B cell (primary cell): Measurements from ENCODE around the gene IMMP2L. TPM values are rescaled to one million over a fixed set of nuclear protein-coding genes. Genes with fewer than 3 reads are reported as not detected.

Experiments used
- ATAC-seq: fragments of 200-7000 bp; cut with Tn5 transposase; one replicate; pipeline ENCODE4 v1.10.0; 2021; ENCODE audit warnings: low read depth, mild to moderate bottlenecking, moderate number of reproducible peaks, moderate library complexity
- CTCF ChIA-PET: fragments of 350-600 bp; sonication (Branson Sonifier 250); formaldehyde crosslinking; loops from one replicate; lab custom pipeline; 2021; ENCODE audit warnings: antibody characterized with exemption, inconsistent platforms; lab: Charles Lee
- POLR2A ChIA-PET: fragments of 350-600 bp; sonication (Branson Sonifier 250); formaldehyde crosslinking; loops from one replicate; lab custom pipeline; 2021; ENCODE audit warnings: antibody characterized with exemption; lab: Charles Lee
- DNase-seq: peaks from one replicate; pipeline ENCODE4 v3.0.0; 2013
- H2AFZ ChIP-seq: 2 replicates; pipeline ENCODE4 v1.6.1; 2012; ENCODE audit warnings: mild to moderate bottlenecking, low read depth, low read length; ENCODE audit not compliant: insufficient read depth, poor library complexity, severe bottlenecking
- H3K27ac ChIP-seq, 2 donors: 1 replicate in 1 of 2; 2 replicates in 1 of 2; pipeline ENCODE4 v1.5.1; 2012 to 2013; ENCODE audit warnings: low read length in 2 of 2, mild to moderate bottlenecking in 2 of 2, moderate library complexity in 1 of 2
- H3K27me3 ChIP-seq, 4 experiments: fragments of 200-600 bp in 1 of 4; sonication (generic) in 1 of 4; replicated peaks in 1 of 4; 1 replicate in 2 of 4; 2 replicates in 2 of 4; pipeline versions ENCODE4 v1.6.1 to v1.7.0; 2013 to 2016; ENCODE audit warnings: low read length in 3 of 4, mild to moderate bottlenecking in 2 of 4, mixed read lengths in 1 of 4, moderate library complexity in 1 of 4; ENCODE audit not compliant: insufficient read depth in 4 of 4, control insufficient read depth in 3 of 4; ENCODE audit errors: control extremely low read depth in 1 of 4
- H3K36me3 ChIP-seq, 2 experiments: replicated peaks in 1 of 2; 1 replicate in 1 of 2; 2 replicates in 1 of 2; pipeline versions ENCODE4 v1.6.1 to v1.7.1; 2013; ENCODE audit warnings: low read length in 1 of 2; ENCODE audit not compliant: insufficient read depth in 2 of 2, control insufficient read depth in 1 of 2; ENCODE audit errors: control extremely low read depth in 1 of 2, extremely low read depth in 1 of 2
- H3K4me1 ChIP-seq, 2 donors: fragments of 200-600 bp in 1 of 2; sonication (generic) in 1 of 2; 1 replicate in 1 of 2; 2 replicates in 1 of 2; pipeline versions ENCODE4 v1.5.1 to v1.6.1; 2013 to 2017; ENCODE audit warnings: low read length in 2 of 2; ENCODE audit not compliant: control insufficient read depth in 2 of 2, insufficient read depth in 2 of 2
- H3K4me2 ChIP-seq: replicated peaks from 2 replicates; pipeline ENCODE3; 2012; ENCODE audit warnings: mild to moderate bottlenecking, low read depth, low read length; ENCODE audit not compliant: poor library complexity, severe bottlenecking
- H3K4me3 ChIP-seq, 5 experiments: fragments of 200-600 bp in 1 of 5; sonication (generic) in 1 of 5; 1 replicate in 3 of 5; 2 replicates in 2 of 5; pipeline versions ENCODE4 v1.5.1 to v1.7.0; 2011 to 2016; ENCODE audit warnings: low read length in 4 of 5, mild to moderate bottlenecking in 4 of 5, low read depth in 2 of 5, control low read depth in 1 of 5, moderate library complexity in 1 of 5; ENCODE audit not compliant: insufficient read depth in 1 of 5; ENCODE audit errors: control extremely low read depth in 1 of 5, extremely low read depth in 1 of 5
- H3K79me2 ChIP-seq: fragments of 200-600 bp; sonication (generic); one replicate; pipeline ENCODE4 v1.6.0; 2016; ENCODE audit warnings: low read length; ENCODE audit not compliant: control insufficient read depth, insufficient read depth
- H3K9ac ChIP-seq: fragments of 200-600 bp; sonication (generic); 2 replicates; pipeline ENCODE4 v1.6.1; 2017; ENCODE audit warnings: mild to moderate bottlenecking, low read length, moderate library complexity
- H3K9me3 ChIP-seq, 3 donors: one replicate each; pipeline versions ENCODE4 v1.6.1 to v1.7.1; 2013; ENCODE audit warnings: low read length in 2 of 3; ENCODE audit not compliant: control insufficient read depth in 2 of 3, insufficient read depth in 1 of 3; ENCODE audit errors: control extremely low read depth in 1 of 3
- H4K20me1 ChIP-seq: 2 replicates; pipeline ENCODE4 v1.6.0; 2012; ENCODE audit warnings: mild to moderate bottlenecking, low read length; ENCODE audit not compliant: insufficient read depth, control insufficient read depth, poor library complexity, severe bottlenecking
- H3K27ac Mint-ChIP-seq: one replicate; pipeline ENCODE4 v1.8.0; 2021; ENCODE audit warnings: mixed read lengths
- H3K27me3 Mint-ChIP-seq: one replicate; pipeline ENCODE4 v1.8.0; 2021; ENCODE audit warnings: mixed read lengths
- H3K4me1 Mint-ChIP-seq: one replicate; pipeline ENCODE4 v1.8.0; 2021; ENCODE audit warnings: mixed read lengths
- H3K4me3 Mint-ChIP-seq: one replicate; pipeline ENCODE4 v1.8.0; 2021; ENCODE audit warnings: mixed read lengths
- H3K9me3 Mint-ChIP-seq: one replicate; pipeline ENCODE4 v1.8.0; 2022; ENCODE audit warnings: mixed read lengths; ENCODE audit not compliant: insufficient read depth
- EZH2 ChIP-seq: IDR thresholded peaks from 2 replicates; pipeline ENCODE4 v1.6.1; 2012; ENCODE audit warnings: borderline replicate concordance, low read depth, mild to moderate bottlenecking, moderate library complexity, low read length; ENCODE audit not compliant: insufficient read depth, poor library complexity, severe bottlenecking
- WGBS: methylation state at CpG from one replicate; pipeline ENCODE4 v1.1.5; 2013; ENCODE audit warnings: missing lambda C conversion rate; ENCODE audit not compliant: insufficient coverage; 5-methylcytosine and 5-hydroxymethylcytosine counted together
- intact Hi-C: fragments of 100-400 bp; cut with micrococcal nuclease; formaldehyde crosslinking; loops from one replicate; pipeline ENCODE4 v1.10.0; 2022
- polyA plus RNA-seq: library from polyadenylated mRNA; depleted of rRNA; stranded (reverse); fragments of >200 nt; gene quantifications from 2 replicates; pipeline ENCODE4 v1.2.3, GENCODE V29; 2012
- total RNA-seq, 2 donors: library from RNA; stranded (reverse); fragments of 120-200 nt in 1 of 2; gene quantifications; 1 replicate in 1 of 2; 2 replicates in 1 of 2; pipeline versions ENCODE4 v1.2.3 to v1.2.4, GENCODE V29; 2013 to 2022
- TF ChIP-seq, protein P1 (sequence below): fragments of 200-600 bp; IDR thresholded peaks from one replicate; pipeline ENCODE4 v1.8.0; 2022; ENCODE audit warnings: antibody characterized with exemption, mild to moderate bottlenecking

Gene IMMP2L
- total and polyA plus RNA-seq, 2 donors (not counting 1 experiment from before 2014, with no cell fraction given), result 3.8 to 34.2 TPM

DNA sequence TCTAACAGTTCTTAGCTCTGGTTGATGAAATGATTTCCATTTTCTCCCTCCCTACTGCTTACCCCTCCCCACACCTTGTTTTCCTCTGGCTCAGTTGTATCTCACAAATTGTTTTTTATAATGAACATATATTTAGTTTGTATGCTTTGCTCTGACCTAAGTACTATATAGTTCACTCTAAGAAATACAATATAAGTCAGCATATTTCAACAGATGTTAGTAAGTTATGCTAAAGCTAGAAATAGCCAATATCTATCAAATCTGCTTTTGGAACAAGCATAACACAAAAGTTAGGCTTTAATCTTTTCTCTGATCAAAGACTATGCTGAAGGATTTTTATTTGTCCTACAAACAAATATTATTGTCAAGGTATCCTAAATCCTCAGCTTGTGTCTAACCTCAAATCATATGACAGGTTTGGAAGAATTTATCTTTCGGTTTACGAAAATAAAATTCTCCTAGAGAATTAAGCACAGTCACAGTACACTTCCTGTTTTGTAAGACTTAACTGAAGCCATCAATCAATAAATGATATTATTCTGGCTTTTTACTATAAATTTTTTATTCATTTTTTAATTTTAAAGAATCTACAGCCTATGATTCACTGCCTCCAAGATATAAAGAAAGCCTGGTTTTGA lies 67.0 kb downstream of the IMMP2L start:
- Histone ChIP-seq H3K36me3 (no peaks in the 10 kb centered on the region), H3K27ac (no peak overlapping the region), H2AFZ (no peak overlapping the region), H3K4me3 (no peak overlapping the region), H3K79me2 (no peaks in the 10 kb centered on the region), H3K27me3 (no peaks in the 10 kb centered on the region), H3K4me2 (no peak overlapping the region), H3K9ac (no peak overlapping the region), H3K9me3 (peaks cover 0 to 2% (median 0%) of the 10 kb centered on the region in 3 donors), H3K4me1 (no peaks in the 10 kb centered on the region), H4K20me1 (no peaks in the 10 kb centered on the region)
- Mint-ChIP-seq H3K9me3 (no peaks in the 10 kb centered on the region), H3K27ac (no peak overlapping the region), H3K4me3 (no peak overlapping the region), H3K27me3 (no peaks in the 10 kb centered on the region), H3K4me1 (no peaks in the 10 kb centered on the region)
- CTCF ChIA-PET, result no interaction called here
- no peak for DNase-seq
- intact Hi-C loops, result no loop called here
- ATAC-seq, result no peak
- WGBS, result no CpG with 5 or more reads among the region's 2 CpGs
- TF ChIP-seq EZH2, result no peak
- TF ChIP-seq, protein P1, sequence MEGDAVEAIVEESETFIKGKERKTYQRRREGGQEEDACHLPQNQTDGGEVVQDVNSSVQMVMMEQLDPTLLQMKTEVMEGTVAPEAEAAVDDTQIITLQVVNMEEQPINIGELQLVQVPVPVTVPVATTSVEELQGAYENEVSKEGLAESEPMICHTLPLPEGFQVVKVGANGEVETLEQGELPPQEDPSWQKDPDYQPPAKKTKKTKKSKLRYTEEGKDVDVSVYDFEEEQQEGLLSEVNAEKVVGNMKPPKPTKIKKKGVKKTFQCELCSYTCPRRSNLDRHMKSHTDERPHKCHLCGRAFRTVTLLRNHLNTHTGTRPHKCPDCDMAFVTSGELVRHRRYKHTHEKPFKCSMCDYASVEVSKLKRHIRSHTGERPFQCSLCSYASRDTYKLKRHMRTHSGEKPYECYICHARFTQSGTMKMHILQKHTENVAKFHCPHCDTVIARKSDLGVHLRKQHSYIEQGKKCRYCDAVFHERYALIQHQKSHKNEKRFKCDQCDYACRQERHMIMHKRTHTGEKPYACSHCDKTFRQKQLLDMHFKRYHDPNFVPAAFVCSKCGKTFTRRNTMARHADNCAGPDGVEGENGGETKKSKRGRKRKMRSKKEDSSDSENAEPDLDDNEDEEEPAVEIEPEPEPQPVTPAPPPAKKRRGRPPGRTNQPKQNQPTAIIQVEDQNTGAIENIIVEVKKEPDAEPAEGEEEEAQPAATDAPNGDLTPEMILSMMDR, result no peak
- POLR2A ChIA-PET, result no interaction called here

DNA sequence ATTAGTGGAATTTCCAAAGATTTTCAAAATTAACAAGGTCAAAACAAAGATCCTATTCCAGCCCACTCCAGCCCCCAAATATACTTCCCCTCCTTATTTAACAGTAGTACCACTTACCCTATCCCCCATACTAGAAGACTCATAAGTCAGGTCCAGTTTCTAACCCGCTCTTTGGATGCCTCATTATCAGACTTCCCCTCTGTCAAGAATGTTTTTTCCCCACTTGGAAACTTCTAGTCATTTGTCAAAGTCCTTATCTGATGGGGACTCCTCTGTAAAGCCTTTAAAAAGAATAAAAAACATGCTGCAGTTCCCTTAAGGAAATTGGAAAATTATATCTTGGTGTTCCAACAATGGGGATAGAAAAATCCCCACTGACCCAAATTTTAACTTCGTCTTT lies 70.1 kb downstream of the IMMP2L start:
- no peak overlapping the region for H3K27ac ChIP-seq
- Mint-ChIP-seq H3K9me3 (no peaks in the 10 kb centered on the region), H3K27ac (no peak overlapping the region), H3K4me3 (no peak overlapping the region), H3K4me1 (no peaks in the 10 kb centered on the region), H3K27me3 (no peaks in the 10 kb centered on the region)
- H3K4me1 ChIP-seq, result no peaks in the 10 kb centered on the region
- no peak for ATAC-seq
- H3K9me3 ChIP-seq, result no peaks in the 10 kb centered on the region
- no peak for TF ChIP-seq EZH2
- TF ChIP-seq, protein P1, result no peak
- H2AFZ ChIP-seq, result no peak overlapping the region
- POLR2A ChIA-PET, result no interaction called here
- no peak overlapping the region for H3K9ac ChIP-seq
- no peaks in the 10 kb centered on the region for H3K36me3 ChIP-seq
- no peak for DNase-seq
- no peaks in the 10 kb centered on the region for H4K20me1 ChIP-seq
- WGBS, result 100% methylated on average over 1 of the region's 2 CpGs
- CTCF ChIA-PET, result no interaction called here
- no peak overlapping the region for H3K4me3 ChIP-seq
- no peaks in the 10 kb centered on the region for H3K79me2 ChIP-seq
- no peak overlapping the region for H3K4me2 ChIP-seq
- H3K27me3 ChIP-seq, result no peaks in the 10 kb centered on the region
- intact Hi-C loops, result no loop called here
